Stimulated activated CD8-positive, alpha-beta memory T cell treated with anti-CD3 and anti-CD28 coated beads, Interleukin-4, amount 100 ng/mL, for 4 hours (primary cell): ENCODE data around the gene KCNH1.

ENCODE experiments used
- DNase-seq, 2 donors: peaks; one replicate each; pipeline ENCODE4 v3.0.0-alpha.2; 2020; ENCODE audit warnings: low read depth in 2 of 2, low spot score in 1 of 2

KCNH1 gene

GRCh38 chr1:210769473-210769872 lies 364.5 kb downstream of the KCNH1 start:
- DNase-seq, result no peak

GRCh38 chr1:210764536-210764935 lies 369.4 kb downstream of the KCNH1 start:
- no peak for DNase-seq

GRCh38 chr1:210758761-210759160 lies 375.2 kb downstream of the KCNH1 start:
- DNase-seq, result no peak

GRCh38 chr1:210758261-210758660 lies 375.7 kb downstream of the KCNH1 start:
- no peak for DNase-seq

GRCh38 chr1:210757677-210758076 lies 376.3 kb downstream of the KCNH1 start:
- no peak for DNase-seq

GRCh38 chr1:210755991-210756659 lies 377.8 kb downstream of the KCNH1 start:
- DNase-seq, result no peak

DNA sequence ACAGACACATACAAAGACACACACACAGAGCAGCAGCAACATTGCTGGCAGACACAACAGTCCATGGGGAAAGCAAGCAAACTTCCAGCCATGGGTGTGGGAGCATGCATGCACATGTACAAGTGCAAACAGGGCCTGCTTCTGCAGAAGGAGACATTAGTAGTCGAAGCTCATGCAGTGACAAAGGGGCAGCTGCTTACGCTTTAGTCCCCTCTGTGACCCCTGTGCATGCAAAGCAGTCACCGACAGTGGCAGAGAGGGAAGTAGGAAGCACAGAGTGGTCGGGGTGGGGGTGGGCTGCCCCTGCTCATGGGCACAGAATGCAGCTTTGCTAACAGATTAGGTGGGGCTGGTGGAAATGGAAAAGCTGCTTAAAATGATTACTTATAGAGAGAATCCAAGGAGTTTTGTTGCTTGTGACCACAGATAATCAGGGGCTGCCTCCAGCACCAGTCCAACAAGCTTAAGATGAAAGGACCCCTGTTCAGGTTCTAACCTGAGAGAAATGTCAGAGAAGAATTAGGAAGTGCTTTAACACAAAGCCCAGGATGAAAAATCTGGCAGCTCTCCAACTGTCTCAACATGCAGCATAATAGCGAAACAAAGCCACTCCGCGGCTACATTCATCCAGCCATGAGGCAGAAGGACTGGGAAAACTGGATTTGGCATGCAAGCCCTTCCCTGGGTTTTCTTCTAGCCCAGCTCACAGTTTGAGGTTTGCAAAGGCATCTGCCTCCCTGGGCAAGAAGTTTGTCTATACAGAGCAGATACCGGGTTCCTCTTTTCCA lies 378.9 kb downstream of the KCNH1 start:
- no peak for DNase-seq

GRCh38 chr1:210751911-210752310 lies 382.0 kb downstream of the KCNH1 start:
- no peak for DNase-seq

DNA sequence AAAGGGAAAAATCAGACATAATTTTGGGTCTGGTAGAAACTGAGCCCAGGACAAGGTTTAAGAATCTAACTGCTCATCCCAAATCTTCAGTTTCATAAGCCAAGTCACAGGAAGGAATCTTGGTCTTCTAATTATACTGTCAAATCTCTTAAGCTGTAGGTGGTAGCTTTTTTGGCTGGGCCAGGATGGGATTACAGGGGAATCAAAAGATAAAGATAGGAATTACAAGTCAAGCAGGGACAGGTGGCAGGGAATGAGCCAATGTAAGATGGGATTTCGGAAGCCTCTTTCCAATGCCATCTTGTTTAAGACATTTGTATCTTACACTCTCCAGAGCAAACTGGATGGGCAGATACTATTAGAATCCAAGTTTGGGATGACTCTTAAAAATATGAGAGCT lies 383.5 kb downstream of the KCNH1 start:
- DNase-seq, result no peak

GRCh38 chr1:210748796-210749195 lies 385.2 kb downstream of the KCNH1 start:
- no peak for DNase-seq

GRCh38 chr1:210747890-210748289 lies 386.1 kb downstream of the KCNH1 start:
- DNase-seq, result no peak

- no peak for DNase-seq
Observed at GRCh38 chr1:210747112-210747511, 386.8 kb downstream of the KCNH1 start.

- DNase-seq, result no peak
Observed at GRCh38 chr1:210746024-210746731, 387.8 kb downstream of the KCNH1 start.

DNA sequence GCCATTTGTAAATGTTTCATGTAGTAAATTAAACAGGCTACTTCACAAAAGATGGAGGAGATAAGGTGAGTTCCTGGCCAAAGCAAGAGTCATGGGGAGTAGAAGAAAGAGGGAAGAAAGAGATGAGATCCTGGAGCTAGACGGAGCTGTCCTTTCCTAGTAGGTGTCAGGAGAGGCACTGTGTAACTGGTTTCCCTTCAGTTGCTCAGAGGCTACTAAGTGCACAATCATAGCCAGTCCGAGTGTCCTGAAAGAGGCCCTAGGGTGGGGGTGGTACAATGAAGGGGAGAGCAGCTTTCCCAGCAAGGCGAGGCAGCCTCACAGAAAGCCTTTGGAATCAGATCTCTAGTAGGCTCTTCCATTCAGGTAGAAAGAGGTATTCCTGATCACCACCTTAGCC lies 390.9 kb downstream of the KCNH1 start:
- no peak for DNase-seq

- DNase-seq, result no peak
Observed at GRCh38 chr1:210741564-210741963, 392.4 kb downstream of the KCNH1 start.

- DNase-seq, result no peak
Observed at GRCh38 chr1:210739627-210740026, 394.3 kb downstream of the KCNH1 start.

- no peak for DNase-seq
Observed at GRCh38 chr1:210738256-210738655, 395.7 kb downstream of the KCNH1 start.

GRCh38 chr1:210736713-210737112 lies 397.2 kb downstream of the KCNH1 start:
- DNase-seq, result no peak

GRCh38 chr1:210731597-210731996 lies 402.4 kb downstream of the KCNH1 start:
- DNase-seq, result no peak

DNA sequence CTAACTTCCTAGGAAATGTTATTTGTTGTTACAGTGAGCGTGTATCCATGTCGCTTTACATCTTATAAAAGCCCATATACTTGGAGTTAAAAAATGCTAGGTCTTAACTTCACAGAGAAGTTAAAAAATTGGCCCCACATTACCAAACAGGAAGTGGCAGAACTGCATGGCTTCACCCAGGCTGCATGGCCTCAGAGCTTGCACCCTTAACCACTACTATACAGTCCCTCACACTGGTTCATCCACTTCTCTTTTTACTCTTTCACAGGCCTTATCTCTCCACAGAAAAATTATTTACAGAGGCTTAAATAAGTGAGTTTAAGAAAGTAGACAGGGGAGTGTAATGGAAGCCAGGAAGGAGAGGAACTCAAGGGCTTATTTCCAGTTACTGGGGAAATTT lies 402.8 kb downstream of the KCNH1 start:
- no peak for DNase-seq

DNA sequence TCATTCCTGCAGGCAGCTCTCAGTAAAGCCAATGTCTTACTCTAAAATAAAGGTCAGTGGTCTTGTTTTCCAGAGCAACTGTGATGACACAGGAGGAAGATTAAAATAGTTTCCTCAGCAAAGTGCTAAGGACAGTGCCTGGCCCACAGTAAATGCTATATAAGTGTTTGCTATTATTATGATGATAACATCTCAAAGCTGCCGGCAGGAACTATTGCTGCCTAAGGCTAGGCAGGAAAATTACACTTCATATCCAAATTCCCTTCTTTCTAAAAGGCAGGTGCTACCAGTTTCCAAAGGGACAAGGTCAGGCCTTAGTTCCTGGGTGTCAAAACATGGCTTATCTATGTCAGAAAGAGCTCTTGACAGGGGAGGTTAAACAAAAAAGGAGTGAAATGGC lies 403.9 kb downstream of the KCNH1 start:
- DNase-seq, result no peak
